Measurements from ENCODE around the gene INPP5J.

GRCh38 chr22:31184015-31184414, 61.2 kb downstream of the INPP5J start:
- TF ChIP-seq POLR2A (IDR thresholded peaks at IDR 0.05): no peak
- no peak for TF ChIP-seq CTCF (IDR thresholded peaks at IDR 0.05)
- TF ChIP-seq EP300 (IDR thresholded peaks at IDR 0.05): no peak

Measured in tibial nerve (tissue), 4 donors.